HG02884 (cell line): ENCODE data around the gene CRIP3.

ENCODE experiments used
- ATAC-seq: cut with Tn5 transposase; IDR thresholded peaks from one replicate; pipeline ENCODE4 v1.9.1; 2021; ENCODE audit warnings: mild to moderate bottlenecking, moderate library complexity; ENCODE audit not compliant: unreplicated experiment

Gene CRIP3

DNA sequence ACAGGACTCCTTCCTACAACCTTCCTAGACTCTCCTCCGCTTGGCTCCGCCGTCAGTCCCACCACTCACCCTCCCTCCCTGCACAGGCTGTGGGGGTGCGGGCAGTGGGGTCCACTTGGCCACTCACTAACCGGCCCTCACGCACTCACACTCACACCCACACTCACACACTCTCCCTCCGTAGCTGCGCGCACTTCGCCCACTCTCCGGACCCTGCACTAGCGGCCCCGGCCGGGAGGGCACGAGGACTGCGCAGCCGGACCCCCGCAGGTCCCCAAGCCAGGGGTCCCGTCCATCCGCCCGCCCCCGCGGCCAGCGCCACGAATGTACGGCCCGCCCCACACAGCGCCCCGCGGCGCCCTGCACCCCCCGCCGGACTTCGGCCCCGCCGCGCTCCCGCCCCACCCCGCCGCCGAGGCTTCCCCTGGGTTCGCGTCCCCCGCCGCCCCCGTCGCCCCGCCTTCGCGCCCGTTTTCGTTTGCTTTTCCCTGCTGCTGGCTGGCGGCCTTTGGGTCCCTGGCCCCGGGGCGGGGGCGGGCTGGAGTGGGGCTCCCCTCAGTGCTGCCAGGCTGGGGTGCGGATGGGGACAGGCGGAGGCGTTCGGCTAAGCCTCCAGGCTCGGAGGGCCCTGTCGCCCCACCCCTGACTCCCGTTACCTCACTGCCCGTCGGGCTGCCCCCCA, 33.6 kb downstream of the CRIP3 start:
- ATAC-seq: no peak

DNA sequence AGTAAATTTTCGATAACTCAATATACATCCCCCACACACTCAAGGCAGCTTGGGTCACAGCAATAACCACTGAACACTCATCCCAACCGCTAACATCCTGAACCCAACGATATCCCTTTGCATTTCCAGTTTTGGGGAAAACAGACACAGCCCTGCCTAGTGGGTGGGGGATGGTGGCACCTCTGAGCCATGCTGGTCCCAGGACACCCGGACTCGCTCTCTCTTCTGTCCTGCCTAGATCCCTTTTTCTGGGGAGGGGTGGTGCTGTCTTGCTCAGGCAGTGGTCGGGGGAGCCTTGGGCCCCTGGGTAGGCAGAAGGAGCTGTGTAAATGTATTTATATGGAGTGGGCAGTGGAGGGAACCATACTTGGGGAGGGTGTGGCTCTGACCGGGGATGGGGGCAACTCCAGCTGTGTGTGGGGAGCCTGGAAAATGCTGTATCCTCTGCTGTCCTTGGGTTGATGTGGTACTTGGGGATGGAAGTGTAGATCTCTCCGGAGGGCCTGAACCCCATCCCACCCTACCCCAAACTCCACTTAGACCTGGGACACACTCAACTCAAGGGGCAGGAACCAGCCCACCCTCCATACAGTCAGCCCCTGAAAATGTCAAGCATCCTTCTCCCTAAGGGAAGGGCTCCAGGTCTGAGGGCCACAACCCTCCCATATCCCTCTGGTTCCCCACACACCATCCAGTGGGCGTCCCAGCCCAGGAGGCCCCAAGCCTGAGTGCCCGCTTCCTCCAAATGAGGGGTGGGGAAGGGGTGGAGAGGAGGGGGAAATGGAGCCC, 34.3 kb downstream of the CRIP3 start:
- ATAC-seq: no peak

DNA sequence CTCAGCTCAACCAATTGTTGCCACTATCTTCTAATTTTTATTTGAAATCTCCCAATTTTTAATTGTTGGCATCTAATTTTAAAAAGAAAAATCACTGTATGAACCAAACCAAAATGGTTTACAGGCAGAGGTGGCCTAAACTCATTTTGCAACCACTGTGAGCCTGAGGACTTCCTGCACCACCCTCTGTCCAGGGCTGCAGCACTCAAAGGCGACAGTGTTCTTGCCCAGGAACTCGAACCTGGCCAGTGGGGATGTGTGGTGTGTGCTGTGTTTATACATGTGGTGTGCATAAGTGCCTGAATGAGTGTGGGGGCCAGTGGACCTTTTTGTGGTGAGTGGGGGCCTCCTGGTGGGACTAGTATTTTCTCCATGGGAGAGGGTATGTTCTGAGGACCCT, 34.9 kb downstream of the CRIP3 start:
- ATAC-seq: no peak

DNA sequence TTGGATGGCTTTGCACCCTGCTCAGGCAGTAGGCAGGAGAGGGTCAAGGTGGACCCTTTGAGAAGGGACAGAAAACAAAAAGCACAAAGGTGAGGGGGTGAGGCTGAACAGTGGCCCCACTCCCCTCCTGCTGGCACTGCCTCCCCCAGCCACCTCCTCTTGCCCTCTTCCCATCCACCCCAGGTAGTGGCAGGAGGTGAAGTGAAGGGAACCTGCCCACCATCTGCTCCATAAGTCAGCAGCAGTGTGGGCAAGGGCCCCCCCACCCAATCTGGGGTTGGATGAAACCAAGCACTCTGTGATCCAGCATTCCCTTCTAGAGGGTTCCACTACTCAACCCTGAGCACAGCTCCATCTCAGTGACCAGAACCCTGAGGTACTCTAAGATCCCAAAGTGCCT, 36.7 kb downstream of the CRIP3 start:
- no peak for ATAC-seq

DNA sequence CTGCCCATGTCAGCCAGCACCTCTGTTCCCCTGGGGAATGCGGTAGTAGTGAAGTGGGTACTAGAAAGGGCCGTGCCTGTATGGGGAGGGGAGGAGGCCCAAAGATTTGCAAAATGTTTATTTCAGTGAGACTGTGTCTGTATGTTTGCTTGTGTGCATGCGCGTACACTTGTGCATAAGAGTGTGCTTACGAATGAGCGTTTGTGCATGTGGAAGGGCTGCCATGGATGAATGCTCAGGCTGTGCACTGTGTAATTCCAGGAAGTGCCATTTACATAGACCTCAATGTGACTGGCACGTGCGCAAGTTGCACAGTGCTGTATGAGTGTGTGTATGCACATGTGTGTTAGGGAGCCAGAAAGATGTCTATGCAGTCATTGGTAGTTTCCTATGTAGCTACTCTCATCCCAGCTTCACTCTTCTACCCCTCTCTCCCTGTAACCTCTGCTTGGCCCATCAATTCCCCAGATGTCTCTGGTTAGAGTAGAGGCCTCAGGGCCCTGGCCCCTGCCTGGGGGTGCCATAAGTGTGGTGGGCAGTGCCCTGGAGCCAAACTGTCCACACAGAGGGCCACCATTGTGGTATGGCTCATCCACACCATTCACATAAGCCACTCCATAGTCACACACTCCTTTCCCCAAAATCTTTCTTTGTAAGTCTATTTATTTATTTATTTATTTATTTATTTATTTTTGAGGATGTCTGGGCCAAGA, 37.4 kb downstream of the CRIP3 start:
- ATAC-seq: no peak

DNA sequence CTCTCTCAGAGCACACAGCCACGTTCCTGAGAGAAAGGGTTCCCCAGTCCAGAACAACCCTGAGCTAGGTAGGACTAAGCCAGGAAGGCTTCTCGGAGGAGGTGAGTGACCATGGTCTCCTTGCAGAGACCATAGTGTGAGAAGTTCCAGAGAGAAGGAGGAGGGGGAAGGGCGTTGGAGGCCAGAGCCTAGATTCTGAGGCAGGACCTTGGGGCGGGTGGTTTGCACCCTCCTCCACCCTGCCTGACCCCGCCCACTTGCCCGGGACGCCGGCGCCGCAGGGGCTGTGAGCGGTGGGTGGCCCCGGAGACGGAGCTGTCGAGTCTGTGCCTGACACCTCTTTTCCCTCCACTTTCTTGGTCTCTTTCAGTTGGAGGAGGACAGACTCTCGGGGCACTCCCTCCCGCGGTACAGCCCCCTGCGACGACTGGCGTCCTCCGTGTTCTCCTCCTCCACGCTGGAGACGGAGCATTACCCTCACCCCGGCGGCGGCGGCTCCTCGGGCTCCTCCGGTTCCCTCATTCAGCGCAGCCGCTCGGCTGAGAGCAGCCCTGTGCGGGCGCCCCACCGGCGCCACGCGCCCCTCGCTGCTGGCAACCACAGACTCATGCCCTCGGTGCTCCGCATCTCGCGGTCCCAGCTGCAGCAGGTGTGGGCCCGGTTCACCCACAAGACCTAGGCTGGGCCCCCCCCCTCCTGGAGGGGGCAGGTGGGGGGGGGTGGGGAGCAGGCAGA, 39.2 kb downstream of the CRIP3 start:
- no peak for ATAC-seq

DNA sequence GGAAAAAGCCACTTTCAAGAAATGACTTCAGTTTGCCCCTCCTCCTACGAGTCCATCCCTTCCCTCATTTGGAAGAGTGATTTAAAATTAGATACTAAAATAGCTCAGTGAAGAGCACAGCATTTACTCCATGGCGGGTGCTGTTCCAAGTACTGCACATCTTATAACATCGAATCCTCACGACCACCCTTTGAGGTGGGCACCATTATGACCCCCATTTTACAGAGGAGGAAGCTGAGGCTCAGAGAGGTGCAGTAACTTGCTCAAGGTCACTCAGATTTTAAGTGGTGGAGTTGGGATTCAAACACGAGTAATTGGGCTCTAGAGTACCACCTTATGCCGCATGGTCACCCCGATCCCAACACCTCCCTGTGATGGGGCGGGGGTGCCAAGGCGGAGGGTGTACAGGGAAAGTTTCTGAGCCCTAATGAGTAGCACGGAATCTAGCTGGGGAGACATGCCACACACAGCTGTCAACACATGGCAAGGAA, 39.8 kb downstream of the CRIP3 start:
- no peak for ATAC-seq

DNA sequence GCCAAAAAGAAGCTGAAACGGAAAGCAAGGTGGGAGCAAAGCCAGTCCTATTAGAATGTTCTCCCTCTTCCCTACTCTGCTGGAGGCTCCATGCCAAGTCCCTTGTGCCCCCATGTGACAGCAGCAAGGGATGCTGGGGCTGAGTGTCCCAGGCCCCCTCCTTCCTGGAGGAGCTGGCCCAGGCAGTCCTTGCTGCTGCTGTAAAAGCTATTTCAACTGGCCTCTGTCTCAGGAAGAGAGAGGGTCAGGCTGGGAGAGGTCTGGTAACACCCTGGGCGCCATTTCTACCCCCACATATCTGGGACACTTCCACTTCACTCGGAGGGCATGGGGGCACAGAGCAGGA, 40.3 kb downstream of the CRIP3 start:
- ATAC-seq: no peak

DNA sequence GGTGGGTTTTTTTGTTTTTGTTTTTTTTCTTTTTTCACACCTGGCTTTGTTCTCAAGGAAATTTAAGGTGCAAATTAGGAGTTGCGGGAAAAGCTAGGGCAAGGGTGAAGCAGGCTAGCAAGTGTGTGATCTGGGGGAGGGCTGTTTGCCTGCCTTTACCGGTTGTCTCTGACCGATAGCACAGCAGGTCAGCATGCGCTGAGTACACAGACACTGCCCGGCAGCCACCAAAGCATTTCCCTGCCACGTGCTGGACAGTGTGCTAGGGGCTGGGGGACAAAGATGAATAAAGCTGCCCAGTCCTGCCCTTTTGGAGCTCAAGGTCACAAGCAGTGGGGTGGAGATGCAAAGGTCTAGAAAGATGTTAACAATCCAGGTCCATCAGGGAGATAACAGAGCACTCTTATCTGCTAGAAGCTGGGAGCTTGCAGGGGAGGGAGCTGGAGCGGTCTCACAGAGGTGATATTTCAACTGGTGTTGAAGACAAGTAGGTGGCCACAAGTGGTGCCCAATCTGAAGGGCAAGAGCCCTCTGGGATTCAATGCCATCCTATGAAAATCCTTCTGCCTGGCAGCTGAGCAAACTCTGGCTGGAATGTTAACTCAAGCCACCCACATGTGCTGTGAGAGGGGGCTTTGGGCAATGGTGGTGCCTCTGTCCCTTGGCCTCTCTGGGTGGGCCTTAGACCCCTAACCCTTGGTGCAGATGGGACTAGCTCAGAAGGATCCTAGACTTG, 40.8 kb downstream of the CRIP3 start:
- no peak for ATAC-seq

DNA sequence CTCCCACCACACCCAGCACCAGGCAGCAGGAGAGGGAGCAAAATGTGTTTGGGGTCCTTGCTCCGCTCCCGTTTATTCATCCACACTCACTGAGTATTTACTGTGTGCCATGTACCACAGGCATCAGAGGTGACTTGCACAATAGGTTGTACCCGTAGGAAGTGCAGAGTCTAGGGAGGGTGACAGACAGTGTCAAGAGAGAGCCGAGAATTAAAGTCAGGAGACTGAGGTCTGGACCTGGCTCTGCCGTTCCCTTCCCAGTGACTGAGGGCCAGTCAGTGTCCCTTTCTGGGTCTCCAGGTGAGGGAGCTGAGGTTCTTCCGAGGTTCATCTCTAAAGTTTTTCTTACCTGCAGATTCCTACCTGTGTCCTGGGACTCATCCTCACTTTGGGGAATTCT, 43.1 kb downstream of the CRIP3 start:
- no peak for ATAC-seq

DNA sequence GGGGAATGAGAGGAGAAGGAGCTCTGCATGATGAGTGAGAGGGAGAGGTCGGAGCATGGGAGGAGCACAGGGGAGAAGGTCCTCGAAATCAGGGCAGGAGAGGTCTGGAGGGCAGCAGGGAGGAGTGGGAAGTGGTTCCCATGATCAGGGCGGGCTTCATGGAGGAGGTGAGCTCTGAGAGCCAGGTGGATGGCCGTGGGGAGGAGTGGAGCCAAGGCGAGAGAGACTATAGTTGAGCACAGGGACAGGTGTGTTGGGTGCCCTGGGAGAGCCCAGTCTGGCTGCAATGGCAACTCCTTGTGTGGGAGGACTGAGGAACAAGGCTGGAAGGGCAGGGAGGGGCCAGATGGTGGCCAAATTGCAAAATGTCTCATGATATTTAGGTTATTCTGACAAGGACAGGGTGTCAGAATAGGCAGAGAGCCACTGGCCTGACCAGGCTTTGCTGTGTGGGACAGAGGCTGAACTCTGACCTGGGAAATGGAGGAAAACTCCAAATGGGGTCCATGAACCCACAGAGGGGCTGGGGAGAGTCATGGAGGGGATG, 44.0 kb downstream of the CRIP3 start:
- no peak for ATAC-seq

DNA sequence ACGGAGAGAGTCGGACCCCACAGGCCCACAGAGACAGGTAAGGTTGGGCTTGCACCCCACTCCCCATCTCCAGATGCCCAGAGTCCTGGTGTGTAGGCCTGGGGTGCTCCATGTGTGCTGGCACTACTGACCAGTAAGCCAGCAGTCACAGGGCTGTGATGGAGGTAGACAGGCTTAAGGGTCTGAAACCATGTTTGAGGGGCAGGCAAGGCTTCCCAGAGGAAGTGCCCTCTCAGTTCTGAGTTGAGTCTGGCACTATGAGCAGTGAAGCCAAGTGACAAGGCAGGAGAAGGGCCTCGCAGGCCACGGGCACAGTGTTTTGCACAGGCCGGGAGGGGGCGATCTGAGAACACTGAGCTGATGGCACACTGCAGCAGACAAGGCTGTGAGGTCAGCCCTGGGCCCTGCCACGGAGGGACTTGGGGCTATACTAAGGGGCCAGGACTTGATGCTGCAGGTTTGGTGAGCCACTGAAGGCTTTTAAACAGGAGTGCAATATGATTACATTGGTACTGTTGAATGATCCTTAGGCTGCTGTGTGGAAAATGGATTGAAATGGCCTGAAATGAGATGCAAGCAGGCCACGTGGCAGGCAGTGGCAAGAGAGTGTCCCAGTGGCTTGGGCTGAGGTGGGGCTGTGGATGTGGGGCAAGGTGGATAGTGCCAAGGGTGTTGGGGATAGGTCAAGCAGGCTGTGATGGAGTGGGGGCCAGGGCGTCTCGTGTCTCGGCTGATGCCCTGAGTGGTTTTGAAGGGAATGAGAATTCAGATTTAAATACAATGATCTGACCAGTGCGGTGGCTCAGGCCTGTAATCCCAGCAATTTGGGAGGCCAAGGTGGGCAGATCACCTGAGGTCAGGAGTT, 45.1 kb downstream of the CRIP3 start:
- no peak for ATAC-seq

DNA sequence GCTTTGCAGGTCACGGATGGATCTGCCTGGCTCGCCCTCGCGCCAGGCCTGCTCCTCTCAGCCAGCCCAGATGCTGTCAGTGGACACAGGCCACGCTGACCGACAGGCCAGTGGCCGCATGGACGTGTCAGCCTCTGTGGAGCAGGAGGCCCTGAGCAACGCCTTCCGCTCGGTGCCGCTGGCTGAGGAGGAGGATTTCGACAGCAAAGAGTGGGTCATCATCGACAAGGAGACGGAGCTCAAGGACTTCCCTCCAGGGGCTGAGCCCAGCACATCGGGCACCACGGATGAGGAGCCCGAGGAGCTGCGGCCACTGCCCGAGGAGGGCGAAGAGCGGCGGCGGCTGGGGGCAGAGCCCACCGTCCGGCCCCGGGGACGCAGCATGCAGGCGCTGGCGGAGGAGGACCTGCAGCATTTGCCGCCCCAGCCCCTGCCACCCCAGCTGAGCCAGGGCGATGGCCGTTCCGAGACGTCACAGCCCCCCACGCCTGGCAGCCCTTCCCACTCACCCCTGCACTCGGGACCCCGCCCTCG, 45.8 kb downstream of the CRIP3 start:
- ATAC-seq: no peak

DNA sequence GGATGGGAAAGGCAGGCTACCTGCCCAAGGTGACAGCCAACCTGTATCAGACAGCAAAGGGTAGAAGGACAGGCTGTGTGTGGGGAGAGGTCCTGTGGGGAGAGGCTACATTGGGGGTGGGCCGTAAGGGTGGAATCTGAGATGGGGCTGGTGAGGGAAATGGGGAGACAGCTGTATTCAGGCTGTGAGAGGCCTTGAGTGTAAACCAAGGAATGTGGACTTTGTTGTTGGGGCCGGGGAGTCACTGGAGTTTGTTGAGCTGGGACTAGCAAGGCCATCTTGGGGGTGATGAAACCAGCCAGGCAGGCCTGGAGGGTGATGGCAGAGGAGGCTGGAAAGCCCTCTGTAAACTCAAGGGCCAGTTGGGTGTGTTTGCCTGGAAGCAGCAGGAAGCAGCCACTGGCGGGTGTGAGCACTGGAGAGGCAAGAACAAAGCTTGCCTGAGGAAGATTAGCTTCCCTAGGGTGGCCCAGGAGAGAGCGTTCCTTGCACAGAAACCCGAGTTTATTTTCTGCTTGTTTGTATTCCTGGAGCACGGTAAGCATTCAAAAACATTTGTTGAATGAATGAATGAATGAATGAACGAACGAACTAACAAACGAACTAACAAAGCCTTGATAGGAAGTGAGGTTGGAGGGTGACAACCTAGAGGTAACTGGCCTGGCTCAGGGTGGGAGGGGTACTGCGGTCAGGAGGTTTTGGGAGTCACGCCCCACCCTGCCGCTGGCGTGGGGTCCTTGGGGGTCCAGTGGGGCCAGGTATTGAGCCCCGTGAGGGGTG, 46.4 kb downstream of the CRIP3 start:
- ATAC-seq: no peak

DNA sequence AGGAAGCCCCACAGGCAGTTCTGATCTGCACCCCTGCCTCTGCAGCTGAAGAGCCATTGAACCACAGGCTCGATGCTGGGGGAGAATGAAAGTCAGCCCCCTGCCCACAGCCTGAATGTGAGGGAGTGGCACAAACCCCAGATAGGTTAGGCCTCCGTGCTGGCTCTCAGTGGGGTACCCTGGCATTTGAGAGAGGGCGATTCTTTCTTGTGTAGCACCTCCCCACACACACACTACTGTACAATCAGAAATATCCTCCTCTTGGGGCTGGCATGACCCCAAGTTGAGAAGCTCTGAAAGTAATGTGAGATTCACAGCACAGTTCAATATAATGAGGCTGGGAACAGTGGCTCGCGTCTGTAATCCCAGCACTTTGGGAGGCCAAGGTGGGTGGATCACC, 47.4 kb downstream of the CRIP3 start:
- no peak for ATAC-seq

DNA sequence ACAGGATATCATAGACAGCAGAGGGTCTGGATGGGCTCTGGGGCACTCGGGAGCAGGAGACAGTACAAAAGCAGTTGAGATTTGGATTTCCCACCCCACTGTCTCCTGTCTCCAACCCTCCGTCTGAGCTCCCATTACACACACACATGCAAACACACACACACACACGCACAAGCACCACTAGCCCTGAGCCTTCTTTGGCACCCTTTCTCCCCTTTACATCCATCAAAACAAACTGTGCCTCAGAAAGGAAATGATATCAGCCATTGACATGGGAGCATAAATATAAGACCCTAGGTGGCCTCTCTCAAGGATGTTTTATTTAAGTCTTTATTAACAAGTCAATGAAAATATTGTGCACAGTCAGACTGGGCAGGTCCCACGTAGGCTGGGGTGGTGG, 47.8 kb downstream of the CRIP3 start:
- ATAC-seq: no peak

DNA sequence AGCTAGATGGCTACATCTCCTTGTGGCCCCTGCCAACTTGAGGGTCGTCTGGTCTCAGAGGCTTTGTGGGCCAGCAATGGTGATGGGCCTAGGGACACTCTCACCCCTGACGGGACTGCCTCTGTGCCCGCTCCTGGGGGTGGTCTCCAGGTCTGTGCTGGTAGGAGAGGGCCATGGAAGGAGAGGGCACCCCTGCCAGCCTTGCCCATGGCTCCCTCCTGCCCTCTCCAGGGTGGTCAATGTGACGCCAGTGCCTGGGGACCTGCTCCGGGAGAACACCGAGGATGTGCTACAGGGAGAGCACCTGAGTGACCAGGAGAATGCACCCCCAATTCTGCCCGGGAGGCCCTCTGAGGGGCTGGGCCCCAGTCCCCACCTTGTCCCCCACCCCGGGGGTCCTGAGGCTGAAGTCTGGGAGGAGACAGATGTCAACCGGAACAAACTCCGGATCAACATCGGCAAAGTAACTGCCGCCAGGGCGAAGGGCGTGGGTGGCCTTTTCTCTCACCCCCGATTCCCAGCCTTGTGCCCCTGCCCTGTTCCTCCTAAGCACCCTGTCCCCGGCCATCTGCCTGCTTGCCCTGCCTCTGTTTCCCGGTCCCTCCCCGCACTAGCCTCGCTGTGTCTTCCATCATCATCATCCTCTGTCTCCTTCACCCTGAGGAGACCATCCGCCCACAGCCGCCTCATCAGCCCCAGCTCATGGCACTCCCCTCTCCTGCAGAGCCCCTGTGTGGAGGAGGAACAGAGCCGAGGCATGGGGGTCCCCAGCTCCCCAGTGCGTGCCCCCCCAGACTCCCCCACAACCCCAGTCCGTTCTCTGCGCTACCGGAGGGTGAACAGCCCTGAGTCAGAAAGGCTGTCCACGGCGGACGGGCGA, 49.6 kb downstream of the CRIP3 start:
- no peak for ATAC-seq
